HUES48 (cell line): Measurements from ENCODE around the gene DMD.

Source experiments
- H3K27ac ChIP-seq: one replicate; pipeline ENCODE4 v1.7.0; 2013; ENCODE audit warnings: low read depth, low read length, inconsistent platforms
- H3K27me3 ChIP-seq: 2 replicates; pipeline ENCODE4 v1.6.1; 2013; ENCODE audit warnings: mild to moderate bottlenecking, low read length; ENCODE audit not compliant: control insufficient read depth, insufficient read depth
- H3K36me3 ChIP-seq: 2 replicates; pipeline ENCODE4 v1.6.1; 2013; ENCODE audit warnings: low read length; ENCODE audit not compliant: control insufficient read depth, insufficient read depth
- H3K4me1 ChIP-seq: 2 replicates; pipeline ENCODE4 v1.6.1; 2013; ENCODE audit warnings: mild to moderate bottlenecking, low read length; ENCODE audit not compliant: control insufficient read depth, insufficient read depth
- H3K4me3 ChIP-seq: 2 replicates; pipeline ENCODE4 v1.5.1; 2013; ENCODE audit warnings: mild to moderate bottlenecking, low read depth, low read length
- H3K9ac ChIP-seq: 2 replicates; pipeline ENCODE4 v1.6.1; 2013; ENCODE audit warnings: mild to moderate bottlenecking, low read depth, low read length, moderate library complexity
- H3K9me3 ChIP-seq: 2 replicates; pipeline ENCODE4 v1.6.1; 2013; ENCODE audit warnings: low read length; ENCODE audit not compliant: control insufficient read depth, insufficient read depth

DMD gene

DNA sequence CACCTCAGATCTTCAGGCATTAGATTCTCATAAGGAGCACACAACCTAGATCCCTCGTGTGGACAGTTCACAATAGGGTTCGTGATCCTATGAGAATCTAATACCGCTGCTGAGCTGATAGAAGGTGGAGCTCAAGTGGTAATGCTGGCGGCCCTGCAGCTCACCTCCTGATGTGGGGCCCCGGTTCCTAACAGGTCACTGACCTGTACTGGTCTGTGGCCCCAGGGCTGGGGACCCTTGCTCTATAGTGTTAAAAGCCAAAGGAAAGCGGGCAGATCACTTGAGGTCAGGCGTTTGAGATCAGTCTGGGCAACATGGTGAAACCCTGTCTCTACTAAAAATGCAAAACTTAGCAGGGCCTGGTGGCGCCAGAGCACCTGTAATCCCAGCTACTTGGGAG is 1092.5 kb downstream of the DMD start:
- H3K4me1 ChIP-seq = no peaks in the 10 kb centered on the region; the same call in 1 of the 2 replicates
- H3K36me3 ChIP-seq = no peaks in the 10 kb centered on the region
- no peaks in the 10 kb centered on the region for H3K27me3 ChIP-seq
- no peaks in the 10 kb centered on the region for H3K9me3 ChIP-seq
- H3K27ac ChIP-seq = no peak overlapping the region
- H3K4me3 ChIP-seq = no peak overlapping the region
- H3K9ac ChIP-seq = no peak overlapping the region

DNA sequence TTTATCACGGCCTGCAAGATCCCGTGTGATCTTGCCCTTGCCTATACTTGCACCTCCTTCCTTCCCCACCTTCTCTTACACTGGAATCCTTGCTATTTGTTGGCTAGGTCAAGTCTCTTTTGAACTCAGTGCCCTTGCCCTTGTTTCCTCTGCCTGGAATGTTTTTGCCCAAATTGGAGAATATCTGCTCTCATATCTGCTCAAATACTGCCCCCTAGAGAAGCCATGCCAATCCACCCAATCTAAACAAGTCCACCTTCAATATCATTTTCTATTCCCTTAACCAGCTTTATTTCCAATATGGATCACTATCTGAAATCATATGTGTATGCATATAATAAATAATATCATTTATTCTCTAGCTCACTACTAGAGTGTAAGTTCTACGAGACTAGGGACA is 1095.3 kb downstream of the DMD start:
- Histone ChIP-seq H3K9me3 (no peaks in the 10 kb centered on the region), H3K27ac (no peak overlapping the region), H3K27me3 (no peaks in the 10 kb centered on the region), H3K36me3 (no peaks in the 10 kb centered on the region), H3K4me3 (no peak overlapping the region), H3K9ac (no peak overlapping the region), H3K4me1 (no peaks in the 10 kb centered on the region; the same call in 1 of the 2 replicates)

DNA sequence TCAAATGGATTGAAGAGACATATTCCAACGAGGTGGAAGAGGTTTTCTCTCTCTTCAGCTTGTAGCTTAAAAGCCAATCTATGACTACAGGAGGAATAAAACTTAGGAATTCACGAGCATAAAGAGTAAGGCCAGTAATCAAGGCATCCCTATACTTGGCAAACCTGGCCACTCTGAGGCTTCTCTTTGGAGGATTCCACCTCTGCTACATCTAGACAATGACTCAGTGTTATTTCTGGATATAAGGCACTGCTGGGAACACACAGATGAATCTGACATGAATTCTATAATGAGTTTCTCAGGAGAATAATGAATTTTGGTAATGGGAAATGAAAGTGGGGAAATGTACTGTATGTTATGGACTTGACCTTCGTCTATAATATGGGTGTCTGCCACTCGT is 1123.7 kb downstream of the DMD start:
- H3K27me3 ChIP-seq = no peaks in the 10 kb centered on the region
- no peak overlapping the region for H3K4me3 ChIP-seq
- H3K36me3 ChIP-seq = no peaks in the 10 kb centered on the region
- H3K4me1 ChIP-seq = no peaks in the 10 kb centered on the region
- H3K9ac ChIP-seq = no peak overlapping the region
- H3K9me3 ChIP-seq = no peaks in the 10 kb centered on the region
- no peak overlapping the region for H3K27ac ChIP-seq

DNA sequence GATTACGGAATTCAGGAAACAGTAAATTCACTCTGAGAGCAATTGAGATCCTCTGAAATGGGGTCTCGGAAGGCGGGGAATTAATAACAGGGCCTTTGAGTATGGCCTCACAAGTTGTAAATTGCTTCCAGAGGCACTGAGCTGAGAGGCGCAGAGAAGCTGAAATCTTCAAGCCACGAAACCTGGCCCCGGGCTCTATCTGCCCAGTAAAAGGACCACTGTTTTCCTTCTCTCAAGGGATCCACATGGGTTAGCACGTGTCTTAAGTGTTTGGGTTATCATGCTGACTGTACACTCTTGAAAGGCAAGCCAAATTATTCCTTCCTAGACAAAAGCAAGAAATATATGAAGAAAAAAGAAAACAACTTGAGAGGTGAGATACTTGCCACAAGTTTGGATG is 1126.6 kb downstream of the DMD start:
- no peaks in the 10 kb centered on the region for H3K9me3 ChIP-seq
- no peak overlapping the region for H3K9ac ChIP-seq
- no peak overlapping the region for H3K4me3 ChIP-seq
- H3K27ac ChIP-seq = no peak overlapping the region
- no peaks in the 10 kb centered on the region for H3K27me3 ChIP-seq
- H3K4me1 ChIP-seq = no peaks in the 10 kb centered on the region
- no peaks in the 10 kb centered on the region for H3K36me3 ChIP-seq

DNA sequence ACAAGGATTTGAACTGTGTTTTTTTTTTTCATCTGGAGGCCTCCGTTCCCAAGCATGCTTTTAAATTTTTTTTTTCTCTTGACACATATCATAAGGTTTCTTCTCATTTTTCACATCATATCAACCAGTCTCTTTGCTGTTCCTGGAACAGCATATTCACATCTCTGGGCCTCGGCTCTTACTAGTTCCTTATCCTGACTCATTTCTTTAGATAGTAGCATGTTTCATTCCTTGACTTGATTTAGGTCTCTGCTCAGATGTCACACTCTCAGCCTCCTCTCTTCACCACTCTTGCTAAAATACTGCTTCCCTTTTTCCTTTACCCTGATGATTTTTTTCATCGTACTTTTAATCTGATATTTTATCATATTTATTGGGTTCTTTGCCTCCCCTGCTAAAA is 1163.1 kb downstream of the DMD start:
- H3K4me1 ChIP-seq = no peaks in the 10 kb centered on the region
- no peaks in the 10 kb centered on the region for H3K27me3 ChIP-seq

DNA sequence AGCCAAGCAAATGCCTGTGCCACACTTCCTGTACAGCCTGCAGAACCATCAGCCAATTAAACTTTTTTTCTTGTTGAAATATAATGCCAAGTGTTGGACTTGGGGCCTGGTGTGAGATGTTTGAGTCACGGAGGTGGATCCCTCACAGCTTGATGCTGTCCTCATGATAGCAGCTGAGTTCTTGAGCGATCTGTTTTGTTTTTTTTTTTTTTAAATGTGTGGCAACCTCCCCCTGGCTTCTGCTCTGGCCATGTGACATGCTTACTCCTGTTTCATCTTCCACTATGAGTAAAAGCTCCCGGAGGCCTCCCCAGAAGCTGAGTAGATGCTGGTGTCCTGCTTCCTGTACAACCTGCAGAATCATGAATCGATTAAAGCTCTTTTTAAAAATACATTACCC is 1166.2 kb downstream of the DMD start:
- H3K36me3 ChIP-seq = no peaks in the 10 kb centered on the region
- no peaks in the 10 kb centered on the region for H3K4me1 ChIP-seq
- H3K27ac ChIP-seq = no peak overlapping the region
- H3K9ac ChIP-seq = no peak overlapping the region
- no peaks in the 10 kb centered on the region for H3K27me3 ChIP-seq
- no peak overlapping the region for H3K4me3 ChIP-seq
- H3K9me3 ChIP-seq = no peaks in the 10 kb centered on the region

More for the DNA sequence above, 1163.1 kb downstream of the DMD start:
- no peaks in the 10 kb centered on the region for H3K36me3 ChIP-seq
- H3K9me3 ChIP-seq = no peaks in the 10 kb centered on the region
- H3K4me3 ChIP-seq = no peak overlapping the region
- H3K9ac ChIP-seq = no peak overlapping the region
- no peak overlapping the region for H3K27ac ChIP-seq

DNA sequence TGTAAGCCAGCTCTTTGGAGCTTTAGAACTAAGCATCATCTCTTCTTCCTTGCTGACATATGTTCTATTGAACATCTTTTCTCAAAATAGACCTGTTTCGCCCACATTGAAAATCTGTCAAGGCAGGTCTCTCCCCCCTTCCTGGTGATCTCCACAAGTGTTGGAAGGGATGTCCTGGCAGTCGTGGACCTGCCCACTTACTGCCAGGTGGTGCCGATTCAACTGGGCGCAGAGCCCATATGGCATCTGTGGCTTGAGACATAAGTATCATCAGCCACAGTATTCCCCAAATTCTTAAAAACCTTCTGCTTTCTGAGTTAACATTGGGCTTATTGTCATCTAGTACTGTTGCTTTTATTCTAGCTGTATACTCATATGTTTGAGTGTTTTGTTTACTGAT is 1170.2 kb downstream of the DMD start:
- no peaks in the 10 kb centered on the region for H3K4me1 ChIP-seq
- no peak overlapping the region for H3K4me3 ChIP-seq
- H3K36me3 ChIP-seq = no peaks in the 10 kb centered on the region
- no peak overlapping the region for H3K9ac ChIP-seq
- no peaks in the 10 kb centered on the region for H3K27me3 ChIP-seq
- no peak overlapping the region for H3K27ac ChIP-seq
- H3K9me3 ChIP-seq = no peaks in the 10 kb centered on the region

DNA sequence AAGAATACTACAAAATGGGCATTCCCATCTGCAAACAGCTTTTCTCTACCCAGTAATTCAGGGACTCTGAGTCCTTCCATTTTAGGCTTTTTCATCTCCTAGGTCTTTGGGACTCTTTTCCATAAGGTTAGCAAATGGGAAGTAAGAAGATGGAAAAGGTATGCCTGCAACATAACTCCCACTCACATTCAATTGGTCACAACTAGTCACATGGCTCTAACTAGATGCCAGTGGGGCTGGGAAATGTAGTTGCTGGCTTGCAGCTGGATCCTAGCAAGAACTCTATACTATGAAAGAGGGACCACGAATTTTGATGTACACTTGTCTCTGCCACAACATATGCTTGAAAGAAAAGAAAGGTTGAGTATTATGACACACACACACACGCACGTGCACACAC is 1184.6 kb downstream of the DMD start:
- Histone ChIP-seq H3K27me3 (no peaks in the 10 kb centered on the region), H3K36me3 (no peaks in the 10 kb centered on the region), H3K9ac (no peak overlapping the region), H3K27ac (no peak overlapping the region), H3K4me1 (no peaks in the 10 kb centered on the region), H3K9me3 (no peaks in the 10 kb centered on the region), H3K4me3 (no peak overlapping the region)

DNA sequence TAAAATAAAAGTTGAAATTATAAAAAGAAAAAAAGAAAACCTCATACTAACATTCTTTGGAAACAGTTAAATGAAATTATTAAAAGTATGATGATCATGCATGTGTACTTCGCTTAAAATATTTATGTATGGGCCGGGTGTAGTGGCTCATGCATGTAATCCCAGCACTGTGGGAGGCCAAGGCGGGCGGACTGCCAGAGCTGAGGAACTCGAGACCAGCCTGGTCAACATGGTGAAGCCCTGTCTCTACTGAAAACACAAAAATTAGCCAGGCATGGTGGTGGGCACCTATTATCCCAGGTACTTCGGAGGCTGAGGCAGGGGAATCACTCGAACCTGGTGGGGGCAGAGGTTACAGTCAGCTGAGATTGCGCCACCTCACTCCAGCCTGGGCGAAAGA is 1187.3 kb downstream of the DMD start:
- no peak overlapping the region for H3K4me3 ChIP-seq
- no peaks in the 10 kb centered on the region for H3K27me3 ChIP-seq
- H3K36me3 ChIP-seq = no peaks in the 10 kb centered on the region
- H3K9ac ChIP-seq = no peak overlapping the region
- no peaks in the 10 kb centered on the region for H3K4me1 ChIP-seq
- H3K27ac ChIP-seq = no peak overlapping the region
- no peaks in the 10 kb centered on the region for H3K9me3 ChIP-seq

DNA sequence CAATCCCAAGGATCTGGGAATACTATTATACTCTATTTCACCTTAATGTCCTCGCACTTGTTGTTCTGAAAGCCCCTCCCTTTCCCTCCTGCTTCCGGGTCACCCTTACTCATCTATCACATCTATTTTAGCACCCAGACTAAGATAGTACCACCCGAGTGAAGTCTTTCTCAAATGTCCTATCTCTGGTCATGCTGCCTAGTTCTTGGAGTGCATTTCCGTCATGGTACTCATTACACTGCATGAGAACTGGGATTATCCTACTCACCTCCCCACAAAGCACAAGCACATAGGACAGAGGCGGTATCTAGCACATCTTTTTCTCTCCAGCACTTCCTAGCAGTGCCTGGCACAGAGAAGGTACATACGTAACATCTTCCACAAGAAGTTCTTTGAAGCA is 1195.2 kb downstream of the DMD start:
- no peak overlapping the region for H3K4me3 ChIP-seq
- H3K4me1 ChIP-seq = no peaks in the 10 kb centered on the region
- no peaks in the 10 kb centered on the region for H3K27me3 ChIP-seq
- H3K9ac ChIP-seq = no peak overlapping the region
- no peak overlapping the region for H3K27ac ChIP-seq
- no peaks in the 10 kb centered on the region for H3K36me3 ChIP-seq
- H3K9me3 ChIP-seq = no peaks in the 10 kb centered on the region

DNA sequence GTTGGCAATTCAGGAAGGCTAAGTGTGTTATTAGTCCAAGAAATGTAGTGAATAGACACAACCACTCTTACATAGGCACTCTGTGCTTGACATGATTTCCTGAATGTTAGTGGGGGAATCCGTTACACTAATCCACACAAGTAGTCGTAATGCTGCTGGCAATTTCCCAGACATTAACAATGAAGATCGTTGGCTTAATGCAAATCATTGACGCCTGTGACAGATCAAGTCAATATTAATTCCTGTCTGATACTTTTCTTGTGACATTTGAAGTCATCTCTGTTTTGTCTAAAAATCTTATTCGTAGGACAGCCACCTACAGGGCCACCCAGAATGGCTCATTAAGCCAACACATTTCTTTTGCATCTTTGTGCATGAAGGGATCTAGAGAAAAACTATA is 1200.4 kb downstream of the DMD start:
- no peak overlapping the region for H3K9ac ChIP-seq
- no peaks in the 10 kb centered on the region for H3K4me1 ChIP-seq
- no peak overlapping the region for H3K27ac ChIP-seq
- H3K4me3 ChIP-seq = no peak overlapping the region
- H3K36me3 ChIP-seq = no peaks in the 10 kb centered on the region
- H3K27me3 ChIP-seq = no peaks in the 10 kb centered on the region; the same call in 1 of the 2 replicates
- no peaks in the 10 kb centered on the region for H3K9me3 ChIP-seq

DNA sequence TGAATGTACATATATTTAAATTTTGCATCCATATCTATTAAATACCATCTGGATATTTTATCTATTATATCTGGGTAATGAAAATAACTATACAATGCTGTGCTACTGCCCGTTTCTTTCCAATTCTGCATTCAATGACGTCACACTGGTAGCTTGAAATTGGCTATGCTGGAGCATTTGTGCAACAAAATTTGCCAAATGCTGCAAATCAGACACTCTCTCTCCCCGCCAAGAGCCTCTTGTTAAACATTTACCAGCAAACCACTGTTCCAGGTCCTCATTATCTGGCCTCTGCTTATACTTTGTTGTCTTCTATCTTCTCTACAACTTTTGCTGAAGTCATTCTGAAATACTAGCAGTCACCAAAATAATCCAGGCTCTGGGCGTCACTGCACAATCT is 1201.1 kb downstream of the DMD start:
- Histone ChIP-seq H3K9ac (no peak overlapping the region), H3K4me1 (no peaks in the 10 kb centered on the region), H3K27ac (no peak overlapping the region), H3K9me3 (no peaks in the 10 kb centered on the region), H3K27me3 (no peaks in the 10 kb centered on the region; the same call in 1 of the 2 replicates), H3K4me3 (no peak overlapping the region), H3K36me3 (no peaks in the 10 kb centered on the region)
